HL-60 (cell line): ENCODE measurements around the gene AHI1.

Experiments
- DNase-seq, 2 experiments: peaks; one replicate each; pipeline ENCODE4 v3.0.0-alpha.2; 2010 to 2020; ENCODE audit warnings: low read depth in 1 of 2, low spot score in 1 of 2
- H3K27ac ChIP-seq: fragments of 250-450 bp; sonication (Bioruptor Pico); replicated peaks from 2 replicates; pipeline ENCODE4 v1.5.1; 2020; ENCODE audit warnings: mild to moderate bottlenecking, moderate library complexity
- H3K27me3 ChIP-seq: fragments of 250-450 bp; sonication (Bioruptor Pico); 2 replicates; pipeline ENCODE4 v1.5.1; 2021; ENCODE audit warnings: mild to moderate bottlenecking, moderate library complexity; ENCODE audit not compliant: insufficient read depth, poor library complexity, severe bottlenecking
- H3K4me3 ChIP-seq: replicated peaks from 2 replicates; pipeline ENCODE4 v1.5.1; 2011; ENCODE audit warnings: mild to moderate bottlenecking, control low read depth, low read length; ENCODE audit not compliant: insufficient read depth
- CTCF ChIP-seq: IDR thresholded peaks from one replicate; pipeline ENCODE4 v1.5.1; 2011; ENCODE audit warnings: low read length, control low read depth, inconsistent platforms; ENCODE audit not compliant: insufficient read depth
- GABPA ChIP-seq: IDR thresholded peaks from 2 replicates; pipeline ENCODE4 v1.6.1; 2012; ENCODE audit warnings: low read depth
- POLR2AphosphoS5 ChIP-seq: IDR thresholded peaks from 2 replicates; pipeline ENCODE4 v1.6.1; 2012; ENCODE audit warnings: low read depth
- REST ChIP-seq: IDR thresholded peaks from 2 replicates; pipeline ENCODE4 v1.6.1; 2012; ENCODE audit warnings: low read depth; ENCODE audit not compliant: insufficient replicate concordance
- SPI1 ChIP-seq: IDR thresholded peaks from 2 replicates; pipeline ENCODE4 v1.6.1; 2012; ENCODE audit warnings: low read depth, mild to moderate bottlenecking, borderline replicate concordance

AHI1 gene

GRCh38 chr6:135306166-135306565, 191.4 kb downstream of the AHI1 start:
- TF ChIP-seq REST = no peak
- TF ChIP-seq SPI1 = no peak
- TF ChIP-seq CTCF = no peak
- no peak for TF ChIP-seq POLR2AphosphoS5
- TF ChIP-seq GABPA = no peak
- Histone ChIP-seq H3K4me3 (no peak overlapping the region), H3K27me3 (no peaks in the 10 kb centered on the region), H3K27ac (peak overlapping the region; percentile 1; the same call in 1 of the 2 replicates)
- no peak for DNase-seq

DNA sequence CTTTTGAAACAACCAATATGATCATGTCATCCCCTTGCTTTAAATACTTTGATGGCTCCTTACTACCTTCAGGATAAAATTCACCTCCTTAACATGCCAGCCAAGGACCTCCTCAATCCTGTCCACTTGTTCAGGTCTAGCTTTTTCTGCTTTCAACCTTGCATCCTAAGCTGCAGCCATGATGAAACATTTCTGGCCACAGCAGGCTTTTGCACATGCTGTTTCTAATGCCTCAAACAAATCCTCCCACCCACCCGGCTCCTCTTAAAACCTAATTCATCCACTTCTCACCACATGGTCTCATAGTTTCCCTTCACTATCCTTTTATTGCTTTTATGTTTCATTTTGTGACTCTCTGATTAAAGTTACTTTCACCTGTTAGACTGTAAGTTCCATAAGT, 191.9 kb downstream of the AHI1 start:
- Histone ChIP-seq H3K4me3 (no peak overlapping the region), H3K27ac (0 out of 2 replicates have a peak overlapping the region, but pooled peaks have one; percentile 1), H3K27me3 (no peaks in the 10 kb centered on the region)
- TF ChIP-seq CTCF = no peak
- no peak for TF ChIP-seq SPI1
- no peak for TF ChIP-seq REST
- no peak for TF ChIP-seq POLR2AphosphoS5
- TF ChIP-seq GABPA = no peak
- DNase-seq = peak in 1 of 2 experiments; percentile 33

GRCh38 chr6:135304883-135305282, 192.7 kb downstream of the AHI1 start:
- Histone ChIP-seq H3K27ac (no peak overlapping the region), H3K27me3 (no peaks in the 10 kb centered on the region), H3K4me3 (no peak overlapping the region)
- TF ChIP-seq GABPA = no peak
- TF ChIP-seq CTCF = no peak
- TF ChIP-seq POLR2AphosphoS5 = no peak
- no peak for TF ChIP-seq SPI1
- TF ChIP-seq REST = no peak
- no peak for DNase-seq
